ENCODE results near the gene TNFSF11.

TNFSF11 gene

DNA sequence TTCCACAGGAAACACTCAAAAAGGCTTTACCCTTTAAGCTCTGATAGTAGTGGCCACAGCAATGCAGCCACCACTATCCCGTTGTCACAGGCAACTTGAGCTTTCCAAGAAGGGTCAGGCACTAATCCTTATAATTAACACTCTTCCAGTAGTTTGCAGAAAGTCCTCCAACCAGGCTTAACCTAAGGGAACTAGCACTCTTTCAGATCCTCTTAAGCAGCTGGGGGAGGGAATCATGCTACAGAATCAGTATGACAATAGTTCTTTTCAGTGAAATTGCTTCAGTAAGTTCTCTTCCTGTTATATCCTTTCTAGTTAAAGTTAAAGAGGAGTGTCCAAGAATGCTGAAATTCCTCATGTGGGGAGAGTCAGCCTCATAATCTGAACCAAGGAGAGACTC lies 82.2 kb downstream of the TNFSF11 start:
- peak; percentile 26 for DNase-seq

DNA sequence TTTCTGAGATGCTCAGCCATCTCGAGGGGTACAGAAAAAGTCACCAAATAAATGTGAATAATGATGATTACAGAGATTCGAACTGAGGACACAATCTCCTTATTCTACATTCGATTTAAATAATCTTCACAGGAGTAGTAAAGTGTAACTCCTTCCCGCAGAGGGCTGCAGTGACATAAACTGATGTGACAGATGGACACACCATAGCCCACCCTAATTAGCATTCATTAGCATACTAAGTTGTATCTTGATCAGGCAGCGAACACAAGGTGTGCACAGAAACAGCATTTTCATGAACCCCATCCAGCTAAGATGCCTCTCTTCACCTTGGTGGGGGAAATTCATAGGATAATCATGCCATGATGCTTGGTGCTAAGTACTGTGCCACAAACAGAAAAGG lies 83.0 kb downstream of the TNFSF11 start:
- no peak for DNase-seq

All from fibroblast of skin of right biceps (primary cell).